IPS-20b (cell line): Measurements from ENCODE around the gene TRAPPC12.
A peak's percentile ranks its signal among the peaks of the same experiment; 100 is the strongest.

Experiments used
- H3K27ac ChIP-seq: one replicate; pipeline ENCODE4 v1.5.1; 2013; ENCODE audit warnings: low read length
- H3K27me3 ChIP-seq: 2 replicates; pipeline ENCODE4 v1.6.1; 2013; ENCODE audit warnings: mild to moderate bottlenecking, low read length, inconsistent platforms; ENCODE audit not compliant: insufficient read depth
- H3K36me3 ChIP-seq: 2 replicates; pipeline ENCODE4 v1.6.1; 2013; ENCODE audit warnings: low read depth, mild to moderate bottlenecking, inconsistent platforms, low read length, moderate library complexity; ENCODE audit not compliant: insufficient read depth
- H3K4me1 ChIP-seq: 2 replicates; pipeline ENCODE4 v1.6.1; 2013; ENCODE audit warnings: mild to moderate bottlenecking, control low read depth, inconsistent platforms, low read length, moderate library complexity; ENCODE audit not compliant: insufficient read depth
- H3K4me3 ChIP-seq: 2 replicates; pipeline ENCODE4 v1.5.1; 2013; ENCODE audit warnings: mild to moderate bottlenecking, low read length, inconsistent platforms
- H3K9ac ChIP-seq: 2 replicates; pipeline ENCODE4 v1.6.1; 2013; ENCODE audit warnings: low read depth, mild to moderate bottlenecking, inconsistent platforms, low read length, moderate library complexity
- H3K9me3 ChIP-seq: 2 replicates; pipeline ENCODE4 v1.6.1; 2013; ENCODE audit warnings: mild to moderate bottlenecking, low read depth, low read length, inconsistent platforms; ENCODE audit not compliant: insufficient read depth

TRAPPC12 gene

GRCh38 chr2:3396920-3397559 lies 17.5 kb downstream of the TRAPPC12 start:
- no peaks in the 10 kb centered on the region for H3K27me3 ChIP-seq
- H3K27ac ChIP-seq, result no peak overlapping the region
- H3K4me3 ChIP-seq, result no peak overlapping the region
- no peak overlapping the region for H3K9ac ChIP-seq
- peaks cover 10% of the 10 kb centered on the region for H3K4me1 ChIP-seq
- H3K36me3 ChIP-seq, result peaks cover 38% of the 10 kb centered on the region
- H3K9me3 ChIP-seq, result peaks cover 15% of the 10 kb centered on the region; the same call in 1 of the 2 replicates

- Histone ChIP-seq H3K4me1 (peaks cover 10% of the 10 kb centered on the region), H3K4me3 (peak overlapping the region; percentile 4; the same call in 1 of the 2 replicates), H3K27ac (no peak overlapping the region), H3K9ac (peak overlapping the region; percentile 30; the same call in 1 of the 2 replicates), H3K36me3 (peaks cover 44% of the 10 kb centered on the region), H3K27me3 (no peaks in the 10 kb centered on the region), H3K9me3 (peaks cover 15% of the 10 kb centered on the region; the same call in 1 of the 2 replicates)
These were observed 19.4 kb downstream of the TRAPPC12 start for GRCh38 chr2:3398857-3399256.

- Histone ChIP-seq H3K27ac (no peak overlapping the region), H3K4me3 (peak overlapping the region; percentile 4; the same call in 1 of the 2 replicates), H3K9ac (peak overlapping the region; percentile 30; the same call in 1 of the 2 replicates), H3K36me3 (peaks cover 44% of the 10 kb centered on the region), H3K4me1 (peaks cover 10% of the 10 kb centered on the region), H3K27me3 (no peaks in the 10 kb centered on the region), H3K9me3 (peaks cover 15% of the 10 kb centered on the region; the same call in 1 of the 2 replicates)
These were observed 19.9 kb downstream of the TRAPPC12 start for GRCh38 chr2:3399381-3399780.

- Histone ChIP-seq H3K4me1 (peaks cover 10% of the 10 kb centered on the region), H3K9ac (no peak overlapping the region), H3K27me3 (no peaks in the 10 kb centered on the region), H3K9me3 (peaks cover 15% of the 10 kb centered on the region; the same call in 1 of the 2 replicates), H3K4me3 (no peak overlapping the region; the same call in 1 of the 2 replicates), H3K27ac (no peak overlapping the region), H3K36me3 (peaks cover 41% of the 10 kb centered on the region)
These were observed 20.3 kb downstream of the TRAPPC12 start for GRCh38 chr2:3399829-3400228.

GRCh38 chr2:3403587-3404334 lies 24.3 kb downstream of the TRAPPC12 start:
- no peak overlapping the region for H3K4me3 ChIP-seq
- H3K36me3 ChIP-seq, result peaks cover 41% of the 10 kb centered on the region
- H3K9ac ChIP-seq, result no peak overlapping the region
- H3K9me3 ChIP-seq, result no peaks in the 10 kb centered on the region
- H3K4me1 ChIP-seq, result peaks cover 7% of the 10 kb centered on the region
- no peaks in the 10 kb centered on the region for H3K27me3 ChIP-seq
- no peak overlapping the region for H3K27ac ChIP-seq

GRCh38 chr2:3404349-3404894 lies 24.9 kb downstream of the TRAPPC12 start:
- no peak overlapping the region for H3K27ac ChIP-seq
- H3K4me3 ChIP-seq, result no peak overlapping the region
- peaks cover 38% of the 10 kb centered on the region for H3K36me3 ChIP-seq
- no peaks in the 10 kb centered on the region for H3K9me3 ChIP-seq
- peaks cover under 1% of the 10 kb centered on the region; the same call in 1 of the 2 replicates for H3K4me1 ChIP-seq
- no peaks in the 10 kb centered on the region for H3K27me3 ChIP-seq
- H3K9ac ChIP-seq, result no peak overlapping the region

- no peaks in the 10 kb centered on the region for H3K9me3 ChIP-seq
- H3K27ac ChIP-seq, result no peak overlapping the region
- no peak overlapping the region for H3K4me3 ChIP-seq
- H3K36me3 ChIP-seq, result peaks cover 38% of the 10 kb centered on the region
- no peak overlapping the region for H3K9ac ChIP-seq
- no peaks in the 10 kb centered on the region for H3K27me3 ChIP-seq
- no peaks in the 10 kb centered on the region for H3K4me1 ChIP-seq
These were observed 25.8 kb downstream of the TRAPPC12 start for GRCh38 chr2:3405307-3405706.

GRCh38 chr2:3405876-3406275 lies 26.4 kb downstream of the TRAPPC12 start:
- Histone ChIP-seq H3K27ac (no peak overlapping the region), H3K4me1 (no peaks in the 10 kb centered on the region), H3K9ac (no peak overlapping the region), H3K9me3 (no peaks in the 10 kb centered on the region), H3K27me3 (no peaks in the 10 kb centered on the region), H3K36me3 (peaks cover 38% of the 10 kb centered on the region), H3K4me3 (no peak overlapping the region)

GRCh38 chr2:3406501-3406900 lies 27.0 kb downstream of the TRAPPC12 start:
- Histone ChIP-seq H3K27me3 (no peaks in the 10 kb centered on the region), H3K9ac (no peak overlapping the region), H3K36me3 (peaks cover 41% of the 10 kb centered on the region), H3K9me3 (no peaks in the 10 kb centered on the region), H3K27ac (no peak overlapping the region), H3K4me3 (no peak overlapping the region), H3K4me1 (no peaks in the 10 kb centered on the region)

- no peak overlapping the region for H3K4me3 ChIP-seq
- peaks cover 23% of the 10 kb centered on the region for H3K36me3 ChIP-seq
- H3K9me3 ChIP-seq, result no peaks in the 10 kb centered on the region
These were observed 29.3 kb downstream of the TRAPPC12 start for GRCh38 chr2:3408781-3409180.

GRCh38 chr2:3409627-3410170 lies 30.2 kb downstream of the TRAPPC12 start:
- H3K27me3 ChIP-seq, result no peaks in the 10 kb centered on the region
- peaks cover 21% of the 10 kb centered on the region for H3K36me3 ChIP-seq
- no peaks in the 10 kb centered on the region for H3K9me3 ChIP-seq
- H3K4me1 ChIP-seq, result no peaks in the 10 kb centered on the region
- H3K4me3 ChIP-seq, result no peak overlapping the region
- no peak overlapping the region for H3K9ac ChIP-seq
- H3K27ac ChIP-seq, result no peak overlapping the region

More at GRCh38 chr2:3408781-3409180, 29.3 kb downstream of the TRAPPC12 start:
- H3K9ac ChIP-seq, result no peak overlapping the region
- H3K27me3 ChIP-seq, result no peaks in the 10 kb centered on the region
- no peaks in the 10 kb centered on the region for H3K4me1 ChIP-seq
- H3K27ac ChIP-seq, result no peak overlapping the region
